Duodenal mucosa (tissue), 2 donors: ENCODE results near the gene CNOT3.

Experiments
- H3K27ac ChIP-seq: one replicate; pipeline ENCODE4 v1.7.0; 2013; ENCODE audit warnings: low read depth, low read length
- H3K27me3 ChIP-seq, 2 donors: one replicate each; pipeline ENCODE4 v1.7.0; 2013; ENCODE audit warnings: low read length in 2 of 2, control low read depth in 1 of 2; ENCODE audit not compliant: insufficient read depth in 2 of 2, control insufficient read depth in 1 of 2
- H3K36me3 ChIP-seq, 2 donors: one replicate each; pipeline ENCODE4 v1.7.0; 2013; ENCODE audit warnings: low read length in 2 of 2, control low read depth in 1 of 2; ENCODE audit not compliant: insufficient read depth in 2 of 2, control insufficient read depth in 1 of 2
- H3K4me1 ChIP-seq, 2 donors: one replicate each; pipeline ENCODE4 v1.7.0; 2013; ENCODE audit warnings: low read length in 2 of 2, control low read depth in 1 of 2; ENCODE audit not compliant: insufficient read depth in 2 of 2, control insufficient read depth in 1 of 2
- H3K4me3 ChIP-seq, 2 donors: one replicate each; pipeline ENCODE4 v1.7.0; 2013; ENCODE audit warnings: low read length in 2 of 2, low read depth in 1 of 2
- H3K9ac ChIP-seq, 2 donors: one replicate each; pipeline ENCODE4 v1.7.0; 2013; ENCODE audit warnings: low read length in 2 of 2, low read depth in 1 of 2
- H3K9me3 ChIP-seq, 2 donors: one replicate each; pipeline ENCODE4 v1.7.0; 2013; ENCODE audit warnings: low read length in 2 of 2, control low read depth in 1 of 2; ENCODE audit not compliant: control insufficient read depth in 1 of 2

The CNOT3 gene

DNA sequence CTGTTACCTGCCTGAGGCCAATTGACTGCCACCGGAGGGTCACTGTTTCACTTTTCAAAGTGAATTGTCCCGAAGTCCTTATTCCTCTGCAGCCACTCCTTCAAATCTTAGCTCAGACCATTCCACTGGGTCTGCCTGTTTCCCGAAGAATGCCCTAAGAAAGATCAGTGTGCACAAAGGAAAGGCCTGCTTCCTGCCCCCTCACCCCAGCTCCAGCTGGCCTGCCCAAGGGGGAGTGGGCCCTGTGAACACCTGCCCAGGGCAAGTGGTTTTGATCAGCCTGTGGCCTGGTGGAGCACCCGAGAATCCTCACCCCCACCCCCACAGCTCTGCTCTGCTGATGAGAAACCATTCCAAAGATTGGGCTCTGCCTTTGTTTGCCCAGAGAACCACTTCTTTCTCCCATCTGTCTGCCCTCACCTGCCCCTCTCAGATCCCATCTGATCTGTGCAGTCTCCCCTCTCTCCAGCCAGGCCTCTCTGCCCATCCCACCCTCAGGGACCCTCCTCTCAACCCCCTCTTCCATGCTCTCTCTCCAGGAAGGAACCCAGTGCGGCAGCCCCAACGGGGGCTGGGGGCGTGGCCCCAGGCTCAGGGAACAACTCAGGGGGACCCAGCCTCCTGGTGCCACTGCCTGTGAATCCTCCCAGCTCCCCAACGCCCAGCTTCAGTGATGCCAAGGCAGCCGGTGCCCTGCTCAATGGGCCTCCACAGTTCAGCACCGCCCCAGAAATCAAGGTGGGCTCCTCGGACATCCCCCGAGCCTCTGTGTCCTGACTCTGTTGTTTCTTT lies 11.7 kb downstream of the CNOT3 start:
- H3K4me1 ChIP-seq = no peaks in the 10 kb centered on the region
- peaks cover 81 to 92% of the 10 kb centered on the region in 2 donors for H3K36me3 ChIP-seq
- no peaks in the 10 kb centered on the region for H3K9me3 ChIP-seq
- no peak overlapping the region for H3K9ac ChIP-seq
- H3K27ac ChIP-seq = no peak overlapping the region
- no peak overlapping the region for H3K4me3 ChIP-seq
- H3K27me3 ChIP-seq = no peaks in the 10 kb centered on the region

DNA sequence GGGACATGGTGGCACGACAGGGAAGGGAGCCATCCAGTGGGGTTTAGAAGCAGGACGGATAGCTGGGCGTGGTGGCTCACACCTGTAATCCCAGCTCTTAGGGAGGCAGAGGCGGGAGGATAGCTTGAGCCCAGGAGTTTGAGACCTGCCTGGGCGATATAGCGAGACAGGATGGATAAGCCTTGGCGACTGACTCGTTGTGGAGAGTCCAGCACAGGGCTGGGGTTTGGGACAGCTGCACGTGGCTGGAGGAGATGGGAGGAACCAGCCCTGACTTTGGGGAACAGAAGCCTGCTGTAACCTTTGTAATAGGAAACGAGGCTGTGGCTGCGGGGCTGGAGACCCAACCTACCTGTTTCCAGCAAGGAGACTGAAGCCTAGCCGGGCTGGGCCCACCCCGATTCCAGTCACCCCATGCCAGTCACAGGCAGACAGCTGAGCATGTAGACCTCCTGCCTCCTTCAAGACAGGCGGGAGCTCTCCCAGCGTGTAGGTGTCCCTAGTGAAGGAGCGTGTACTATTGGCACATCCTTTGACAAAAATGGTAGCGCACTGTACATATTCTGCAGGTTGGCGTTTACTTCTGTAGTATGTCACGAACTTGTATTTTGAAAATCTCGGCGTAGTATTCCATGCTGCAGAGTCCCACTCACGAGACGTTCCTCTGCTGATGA lies 13.9 kb downstream of the CNOT3 start:
- Histone ChIP-seq H3K4me3 (no peak overlapping the region), H3K9me3 (no peaks in the 10 kb centered on the region), H3K9ac (no peak overlapping the region), H3K27ac (no peak overlapping the region), H3K36me3 (peaks cover 80 to 92% of the 10 kb centered on the region in 2 donors), H3K4me1 (peaks cover 0 to 4% of the 10 kb centered on the region in 2 donors), H3K27me3 (no peaks in the 10 kb centered on the region)

DNA sequence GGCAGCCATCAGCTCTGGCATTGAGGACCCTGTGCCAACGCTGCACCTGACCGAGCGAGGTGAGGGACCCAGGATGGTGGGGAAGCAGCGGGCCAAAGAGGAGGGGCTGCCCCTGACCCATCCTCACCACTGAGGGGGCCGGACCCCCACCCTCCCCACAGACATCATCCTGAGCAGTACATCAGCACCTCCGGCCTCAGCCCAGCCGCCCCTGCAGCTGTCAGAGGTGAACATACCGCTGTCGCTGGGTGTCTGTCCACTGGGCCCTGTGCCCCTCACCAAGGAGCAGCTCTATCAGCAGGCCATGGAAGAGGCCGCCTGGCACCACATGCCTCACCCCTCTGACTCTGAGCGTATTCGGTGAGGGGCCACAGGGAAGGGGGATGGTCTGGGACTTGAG lies 14.7 kb downstream of the CNOT3 start:
- no peaks in the 10 kb centered on the region for H3K9me3 ChIP-seq
- H3K27ac ChIP-seq = no peak overlapping the region
- H3K4me1 ChIP-seq = peaks cover 0 to 4% of the 10 kb centered on the region in 2 donors
- H3K36me3 ChIP-seq = peaks cover 74 to 92% of the 10 kb centered on the region in 2 donors
- no peaks in the 10 kb centered on the region for H3K27me3 ChIP-seq
- no peak overlapping the region for H3K4me3 ChIP-seq
- no peak overlapping the region for H3K9ac ChIP-seq

DNA sequence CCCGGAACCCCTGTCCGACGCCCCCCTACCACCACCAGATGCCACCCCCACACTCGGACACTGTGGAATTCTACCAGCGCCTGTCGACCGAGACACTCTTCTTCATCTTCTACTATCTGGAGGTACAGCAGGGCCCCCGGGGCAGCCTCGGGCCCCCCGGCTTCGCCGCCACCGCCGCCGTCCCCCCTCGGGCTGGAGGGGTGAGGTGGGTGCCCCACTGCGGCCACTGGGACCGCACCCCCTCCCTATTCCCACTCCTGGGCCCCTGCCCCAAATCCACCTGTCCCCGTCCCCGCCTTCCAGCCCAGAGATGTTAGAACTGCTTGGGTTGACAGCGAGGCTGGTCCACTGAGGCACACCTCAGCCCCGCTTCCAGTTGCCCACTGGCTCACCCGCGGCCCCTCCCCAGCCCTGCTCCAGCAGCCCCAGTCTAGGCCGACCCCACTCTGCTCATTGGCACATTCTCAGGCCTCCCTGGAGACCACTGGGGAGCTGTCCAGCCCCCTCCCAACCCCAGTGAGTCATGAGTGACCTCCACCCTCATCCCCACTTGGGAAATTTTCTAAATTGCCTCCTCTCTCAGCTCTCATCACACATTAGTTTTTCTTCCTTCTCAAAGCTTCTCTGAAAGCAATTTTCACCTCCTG lies 15.4 kb downstream of the CNOT3 start:
- Histone ChIP-seq H3K4me1 (peaks cover 1 to 4% of the 10 kb centered on the region in 2 donors), H3K27me3 (no peaks in the 10 kb centered on the region), H3K36me3 (peaks cover 71 to 92% of the 10 kb centered on the region in 2 donors), H3K27ac (no peak overlapping the region), H3K9ac (no peak overlapping the region), H3K9me3 (no peaks in the 10 kb centered on the region), H3K4me3 (no peak overlapping the region)

DNA sequence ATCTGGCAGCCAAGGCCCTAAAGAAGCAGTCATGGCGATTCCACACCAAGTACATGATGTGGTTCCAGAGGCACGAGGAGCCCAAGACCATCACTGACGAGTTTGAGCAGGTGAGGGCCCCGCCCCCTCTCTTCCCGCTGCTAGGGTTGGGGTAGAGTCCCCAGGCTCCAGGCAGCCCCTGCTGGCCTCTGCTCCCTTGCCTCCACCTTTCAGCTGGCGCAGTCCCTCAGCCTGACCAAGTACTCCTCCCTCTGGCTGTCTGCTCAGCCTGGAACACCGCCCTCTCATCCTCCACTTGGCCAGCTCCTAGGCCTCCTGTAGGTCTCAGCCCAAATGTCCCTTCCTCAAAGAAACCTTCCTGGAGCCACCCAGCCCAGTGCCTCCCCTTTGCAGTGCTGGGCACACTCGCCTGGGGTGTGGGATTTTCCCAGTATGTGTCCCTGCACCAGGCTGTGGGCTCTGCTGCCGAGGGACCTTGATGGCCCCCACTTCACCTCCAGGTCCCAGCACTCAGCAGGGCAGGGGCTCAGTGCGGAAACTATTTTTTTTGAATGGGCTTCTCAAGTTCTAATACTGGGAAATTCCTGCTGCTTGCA lies 16.3 kb downstream of the CNOT3 start:
- no peak overlapping the region for H3K27ac ChIP-seq
- H3K36me3 ChIP-seq = peaks cover 73 to 90% of the 10 kb centered on the region in 2 donors
- peaks cover 10 to 12% of the 10 kb centered on the region in 2 donors for H3K4me1 ChIP-seq
- no peaks in the 10 kb centered on the region for H3K9me3 ChIP-seq
- H3K9ac ChIP-seq = no peak overlapping the region
- H3K27me3 ChIP-seq = no peaks in the 10 kb centered on the region
- no peak overlapping the region for H3K4me3 ChIP-seq

DNA sequence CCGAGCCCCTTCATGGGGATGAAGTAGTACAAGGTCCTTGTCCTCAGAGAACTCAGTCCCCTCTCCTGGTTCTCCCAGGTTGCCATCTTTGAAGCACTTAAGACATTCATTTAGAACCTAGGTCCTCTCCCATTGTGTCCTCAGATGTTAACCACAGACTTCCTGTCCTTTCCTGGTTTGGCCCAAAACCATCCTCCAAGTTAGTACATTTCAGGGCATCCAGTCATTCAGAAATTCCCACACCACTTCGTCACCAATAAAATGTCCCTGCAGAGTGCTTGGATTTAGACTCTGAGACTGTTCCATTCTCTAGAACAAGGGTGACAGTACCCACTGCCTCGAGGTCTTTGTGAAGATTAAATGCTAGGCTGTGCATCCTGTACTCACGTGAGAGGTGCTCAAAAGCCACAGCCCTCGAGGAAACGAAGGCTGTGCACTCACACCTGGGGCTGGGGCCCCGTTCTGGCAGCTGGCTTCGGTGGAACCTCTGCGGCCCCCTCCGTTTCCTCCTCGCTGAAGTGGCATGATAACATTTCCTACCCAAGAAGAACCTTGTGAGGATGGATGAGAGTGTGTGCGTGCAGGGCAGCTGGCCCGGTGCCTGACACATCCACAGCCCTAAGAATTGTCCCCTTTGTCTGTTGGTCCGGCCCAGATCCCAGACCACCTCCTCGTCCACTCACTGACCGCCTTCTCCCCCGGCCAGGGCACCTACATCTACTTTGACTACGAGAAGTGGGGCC lies 17.2 kb downstream of the CNOT3 start:
- H3K9me3 ChIP-seq = no peaks in the 10 kb centered on the region
- H3K4me3 ChIP-seq = no peak overlapping the region
- peaks cover 63 to 80% of the 10 kb centered on the region in 2 donors for H3K36me3 ChIP-seq
- H3K9ac ChIP-seq = no peak overlapping the region
- H3K27ac ChIP-seq = no peak overlapping the region
- no peaks in the 10 kb centered on the region for H3K27me3 ChIP-seq
- peaks cover 14% of the 10 kb centered on the region in 2 donors for H3K4me1 ChIP-seq

DNA sequence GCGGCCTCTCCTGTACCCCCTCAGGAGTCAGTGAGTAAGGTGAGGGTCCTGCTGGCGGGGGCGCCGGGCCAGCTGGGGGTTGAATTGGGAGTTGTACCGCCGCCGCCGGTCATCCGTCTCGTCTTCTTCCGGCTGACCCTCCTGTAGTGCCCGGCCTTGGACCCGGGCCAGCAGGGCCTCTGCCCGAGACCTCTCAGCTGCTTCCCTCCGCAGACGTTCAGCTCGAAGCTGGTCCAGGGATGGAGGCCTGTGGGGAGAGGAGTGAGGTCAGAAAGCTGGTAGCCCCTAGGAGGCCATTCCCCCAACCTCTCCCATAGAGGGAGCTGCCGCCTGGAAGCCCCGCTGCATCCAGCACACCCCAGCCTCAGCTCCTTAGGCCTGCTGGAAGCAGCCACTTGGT lies 18.1 kb downstream of the CNOT3 start:
- Histone ChIP-seq H3K9me3 (no peaks in the 10 kb centered on the region), H3K36me3 (peaks cover 56 to 73% of the 10 kb centered on the region in 2 donors), H3K27me3 (no peaks in the 10 kb centered on the region), H3K4me1 (peaks cover 21% of the 10 kb centered on the region in 2 donors), H3K9ac (no peak overlapping the region), H3K4me3 (no peak overlapping the region), H3K27ac (no peak overlapping the region)

DNA sequence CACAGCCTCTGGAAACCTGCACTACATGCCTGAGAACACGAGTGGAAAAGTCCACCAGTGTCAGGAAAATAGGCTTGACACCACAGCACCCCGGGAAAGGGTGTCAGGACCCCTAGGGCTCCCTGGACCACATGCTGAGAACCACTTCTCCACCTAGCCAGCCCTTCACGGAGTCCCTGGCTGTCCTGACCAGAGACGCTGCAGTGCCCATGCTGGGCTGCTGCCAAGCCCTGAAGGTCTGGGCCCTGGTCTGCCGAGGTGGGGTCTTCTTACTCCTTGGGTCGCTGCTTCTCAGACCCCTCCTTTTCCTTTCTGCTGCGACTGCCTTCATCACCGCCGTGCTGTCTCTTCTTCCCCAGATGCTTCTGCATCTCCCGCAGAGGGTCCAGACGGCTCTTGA lies 18.9 kb downstream of the CNOT3 start:
- peaks cover 50 to 68% of the 10 kb centered on the region in 2 donors for H3K36me3 ChIP-seq
- H3K27ac ChIP-seq = no peak overlapping the region
- H3K9me3 ChIP-seq = no peaks in the 10 kb centered on the region
- no peak overlapping the region for H3K4me3 ChIP-seq
- H3K9ac ChIP-seq = no peak overlapping the region
- peaks cover 24 to 25% of the 10 kb centered on the region in 2 donors for H3K4me1 ChIP-seq
- H3K27me3 ChIP-seq = no peaks in the 10 kb centered on the region

DNA sequence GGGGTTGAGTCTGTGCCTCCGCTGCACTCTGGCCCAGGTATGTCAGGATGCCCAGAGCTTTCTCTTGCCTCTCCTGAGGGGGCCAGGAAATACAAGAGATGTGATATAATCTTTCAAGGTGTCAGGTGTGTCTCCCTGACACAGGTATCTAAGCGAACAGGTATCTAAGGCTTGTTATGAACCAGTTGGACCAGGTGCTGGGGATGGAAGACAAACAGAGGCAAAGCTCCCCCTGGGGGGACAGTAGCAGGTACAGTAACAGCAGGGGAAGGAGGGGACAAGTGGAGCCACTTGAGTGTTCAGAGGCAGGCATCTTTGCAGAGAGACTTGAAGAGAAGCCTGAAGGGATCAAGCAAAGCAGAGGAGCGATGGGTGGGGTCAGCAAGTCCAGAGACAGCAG lies 19.4 kb downstream of the CNOT3 start:
- peaks cover 24 to 30% of the 10 kb centered on the region in 2 donors for H3K4me1 ChIP-seq
- H3K36me3 ChIP-seq = peaks cover 46 to 63% of the 10 kb centered on the region in 2 donors
- H3K9me3 ChIP-seq = no peaks in the 10 kb centered on the region
- no peak overlapping the region for H3K9ac ChIP-seq
- H3K27ac ChIP-seq = no peak overlapping the region
- H3K4me3 ChIP-seq = no peak overlapping the region
- H3K27me3 ChIP-seq = no peaks in the 10 kb centered on the region
